Stimulated activated CD4-positive, alpha-beta T cell treated with anti-CD3 and anti-CD28 coated beads, Interleukin-12 subunit alpha, Interleukin-12 subunit beta, amount 100 ng/mL, for 4 hours (primary cell): Measurements from ENCODE around the gene SLC35F1.

ENCODE experiments used
- DNase-seq: peaks from one replicate; pipeline ENCODE4 v3.0.0-alpha.2; 2020

SLC35F1 gene

GRCh38 chr6:118285791-118286190 is 378.7 kb downstream of the SLC35F1 start:
- no peak for DNase-seq

GRCh38 chr6:118288355-118289124 is 381.5 kb downstream of the SLC35F1 start:
- DNase-seq = no peak

GRCh38 chr6:118292558-118292957 is 385.5 kb downstream of the SLC35F1 start:
- DNase-seq = no peak

GRCh38 chr6:118294906-118295305 is 387.8 kb downstream of the SLC35F1 start:
- DNase-seq = no peak

GRCh38 chr6:118295336-118295735 is 388.3 kb downstream of the SLC35F1 start:
- DNase-seq = no peak

GRCh38 chr6:118296129-118296901 is 389.3 kb downstream of the SLC35F1 start:
- DNase-seq = no peak

- DNase-seq = no peak
These were observed 390.8 kb downstream of the SLC35F1 start for GRCh38 chr6:118297821-118298220.

- DNase-seq = no peak
These were observed 391.7 kb downstream of the SLC35F1 start for GRCh38 chr6:118298476-118299427.

- DNase-seq = no peak
These were observed 392.4 kb downstream of the SLC35F1 start for GRCh38 chr6:118299457-118299856.

- DNase-seq = no peak
These were observed 397.3 kb downstream of the SLC35F1 start for GRCh38 chr6:118304321-118304720.

- DNase-seq = no peak
These were observed 398.0 kb downstream of the SLC35F1 start for GRCh38 chr6:118305081-118305480.

GRCh38 chr6:118306392-118307238 is 399.6 kb downstream of the SLC35F1 start:
- no peak for DNase-seq

- DNase-seq = no peak
These were observed 400.5 kb downstream of the SLC35F1 start for GRCh38 chr6:118307581-118307980.

- DNase-seq = no peak
These were observed 402.5 kb downstream of the SLC35F1 start for GRCh38 chr6:118309337-118310093.

GRCh38 chr6:118313208-118313607 is 406.1 kb downstream of the SLC35F1 start:
- no peak for DNase-seq

GRCh38 chr6:118313762-118314161 is 406.7 kb downstream of the SLC35F1 start:
- DNase-seq = no peak

- no peak for DNase-seq
These were observed 409.8 kb downstream of the SLC35F1 start for GRCh38 chr6:118316796-118317384.

- DNase-seq = no peak
These were observed 410.8 kb downstream of the SLC35F1 start for GRCh38 chr6:118317581-118318563.

GRCh38 chr6:118318648-118319047 is 411.6 kb downstream of the SLC35F1 start:
- no peak for DNase-seq

- no peak for DNase-seq
These were observed 412.4 kb downstream of the SLC35F1 start for GRCh38 chr6:118319416-118319815.
